Iris pigment epithelial cell (primary cell): ENCODE data around the gene ZNF121.
A peak's percentile ranks its signal among the peaks of the same experiment; 100 is the strongest.
"Not testable (repeated sequence)": the region's sequence is repeated elsewhere in the genome, so short reads cannot be mapped to it uniquely, and the experiment has no call there.

Source experiments
- DNase-seq: peaks from one replicate; pipeline ENCODE4 v3.0.0-alpha.2; 2011; ENCODE audit warnings: low read depth

ZNF121 gene

DNA sequence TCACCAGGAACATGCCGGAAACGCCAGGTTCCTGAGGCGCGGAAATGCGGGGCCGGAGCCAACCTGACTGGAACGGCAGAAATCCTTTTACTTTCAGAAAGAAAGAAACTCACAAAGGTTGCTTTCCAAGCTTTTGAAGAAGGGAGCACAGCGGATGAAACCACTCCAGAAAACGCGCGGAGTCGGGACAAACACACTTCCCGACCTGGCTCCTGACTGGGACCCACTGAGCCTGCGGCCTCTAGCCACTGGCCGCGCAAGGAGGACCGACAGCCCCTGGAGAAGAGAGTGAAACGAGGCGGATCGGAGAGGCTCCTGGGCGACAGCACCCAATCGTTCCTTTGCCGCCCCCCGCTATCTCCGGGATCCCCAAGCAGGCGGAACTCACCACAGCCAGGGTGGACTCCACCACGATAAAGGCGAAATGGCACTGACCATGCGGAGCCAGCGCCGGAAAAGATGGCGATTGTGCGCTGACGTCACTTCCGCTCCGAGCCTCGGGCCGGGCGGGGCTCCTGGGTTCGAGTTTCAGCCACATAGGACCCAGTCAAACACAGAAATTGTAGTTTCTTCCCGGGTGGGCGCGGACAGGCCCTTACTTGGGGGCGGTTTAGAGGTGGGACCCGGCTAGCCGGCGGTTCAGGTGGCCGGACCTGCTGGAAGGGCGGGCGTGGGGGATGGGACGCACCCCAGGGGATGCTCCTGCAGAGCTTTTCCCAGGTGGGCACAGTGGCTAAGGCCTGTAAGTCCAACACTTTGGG is at the start of gene ZNF121:
Gene ZNF121, minus strand, starts transcription at position 432 of the 761 bp plus-strand sequence. CDS start 16,407 bp downstream, outside the sequence.
- peak; percentile 73 for DNase-seq

DNA sequence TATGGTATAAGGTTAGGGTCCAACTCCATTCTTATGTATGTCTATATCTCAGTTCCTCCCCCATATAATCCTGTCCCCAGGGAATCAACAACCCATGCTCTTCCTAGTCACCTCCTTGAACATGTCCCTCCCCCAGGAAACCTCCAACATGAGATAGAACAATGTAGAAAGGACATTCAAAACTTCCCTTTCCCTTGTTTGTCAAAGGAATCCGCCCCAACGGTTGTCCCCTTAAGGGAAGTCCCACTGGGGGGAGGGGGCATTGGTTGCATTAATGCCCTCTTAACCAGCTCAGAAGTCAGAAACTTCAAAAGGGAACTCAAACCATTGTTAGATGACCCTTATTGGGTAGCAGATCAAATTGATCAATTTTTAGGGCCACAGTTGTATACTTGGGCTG is 43.6 kb upstream of the ZNF121 start:
- DNase-seq = no peak

DNA sequence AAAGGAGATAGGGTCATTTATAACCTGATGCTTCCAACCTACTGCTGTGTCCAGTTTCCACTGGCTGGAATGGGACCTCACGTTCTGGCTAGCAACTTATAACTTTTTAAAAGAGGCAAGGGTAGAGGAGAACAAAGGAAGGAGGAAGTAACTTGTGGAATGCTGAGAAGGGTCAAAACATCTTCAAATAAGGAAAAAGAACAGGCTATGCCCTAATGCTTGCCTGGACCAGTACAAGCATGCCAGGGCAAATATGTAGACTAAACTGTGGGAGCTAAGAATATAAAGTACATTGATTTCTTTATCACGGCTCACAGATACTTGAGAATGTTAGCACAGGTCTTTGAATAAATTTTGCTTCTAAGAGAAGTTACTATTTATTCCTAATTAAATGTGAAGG is 38.2 kb upstream of the ZNF121 start:
- no peak for DNase-seq

DNA sequence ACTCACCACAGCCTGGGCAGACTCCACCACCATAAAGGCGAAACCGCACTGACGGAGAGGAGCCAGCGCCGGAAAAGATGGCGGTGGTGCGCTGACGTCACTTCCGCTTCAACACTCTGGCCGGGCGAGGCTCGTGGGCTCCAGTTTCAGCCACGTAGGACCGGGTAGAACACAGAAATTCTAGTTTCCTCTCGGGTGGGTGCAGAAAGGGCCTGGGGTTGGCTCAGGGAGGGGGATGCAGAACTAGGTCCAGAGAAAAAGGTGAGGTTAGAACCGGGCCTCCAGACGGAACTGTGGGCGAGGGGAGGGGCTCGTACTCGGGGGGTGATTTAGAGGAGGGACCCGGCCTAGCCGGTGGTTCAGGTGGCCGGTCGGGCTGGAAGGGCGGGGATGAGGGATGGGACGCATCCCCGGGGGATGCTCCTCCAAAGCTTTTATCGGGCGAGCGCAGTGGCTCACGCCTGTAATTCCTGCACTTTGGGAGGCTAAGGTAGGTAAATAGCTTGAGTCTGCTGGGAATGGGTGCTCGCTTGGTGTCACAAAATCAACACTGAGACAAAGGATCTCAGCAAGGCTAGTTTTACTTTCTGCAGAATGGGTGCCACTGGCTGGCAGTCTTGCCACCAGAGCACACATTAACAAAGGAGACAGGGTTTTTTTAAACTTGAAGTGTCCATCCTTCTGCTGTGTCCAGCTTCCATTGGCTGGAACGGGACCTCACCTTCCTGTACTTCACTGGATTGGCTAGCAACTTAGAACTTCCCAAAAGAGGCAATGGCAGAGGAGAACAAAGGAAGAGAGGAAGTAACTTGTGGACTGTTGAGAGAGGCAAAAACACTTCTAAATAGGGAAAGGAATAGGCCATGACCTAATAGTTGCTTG is 37.1 kb upstream of the ZNF121 start, which contains the start of gene ZNF561:
Gene ZNF561, minus strand, starts transcription at position 77 of the 882 bp plus-strand sequence. CDS start 1,776 bp downstream, outside the sequence.
- DNase-seq = peak; percentile 87

DNA sequence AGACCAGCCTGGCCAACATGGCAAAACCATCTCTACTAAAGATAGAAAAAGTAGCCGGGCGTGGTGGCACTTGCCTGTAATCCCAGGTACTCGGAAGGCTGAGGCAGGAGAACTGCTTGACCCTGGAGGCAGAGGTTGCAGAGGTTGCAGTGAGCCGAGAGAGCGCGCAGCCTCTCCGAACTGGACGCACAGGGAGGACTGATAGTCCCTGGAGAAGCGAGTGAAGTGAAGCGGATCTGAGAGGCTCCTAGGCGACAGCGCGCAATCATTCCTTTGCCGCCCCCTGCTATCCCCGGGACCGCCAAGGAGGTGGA is 36.5 kb upstream of the ZNF121 start:
- DNase-seq = no peak

DNA sequence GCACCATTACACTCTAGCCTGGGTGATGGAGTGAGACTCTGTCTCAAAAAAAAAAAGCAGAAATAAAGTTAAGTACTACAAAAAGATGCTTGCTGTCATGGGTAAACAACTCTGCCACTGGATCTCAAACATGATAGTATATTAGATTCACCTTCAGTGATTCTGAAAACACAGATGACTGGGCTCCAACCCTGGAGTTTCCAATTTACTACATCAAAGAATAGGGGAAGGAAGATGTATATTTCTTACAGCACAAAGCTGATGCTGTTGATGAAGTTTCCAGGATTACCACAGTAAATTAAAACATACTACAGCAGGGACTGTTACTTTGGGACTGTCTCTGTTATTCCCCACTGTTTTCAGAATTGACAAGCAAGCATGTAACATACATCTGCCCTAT is 31.5 kb upstream of the ZNF121 start:
- DNase-seq = no peak

DNA sequence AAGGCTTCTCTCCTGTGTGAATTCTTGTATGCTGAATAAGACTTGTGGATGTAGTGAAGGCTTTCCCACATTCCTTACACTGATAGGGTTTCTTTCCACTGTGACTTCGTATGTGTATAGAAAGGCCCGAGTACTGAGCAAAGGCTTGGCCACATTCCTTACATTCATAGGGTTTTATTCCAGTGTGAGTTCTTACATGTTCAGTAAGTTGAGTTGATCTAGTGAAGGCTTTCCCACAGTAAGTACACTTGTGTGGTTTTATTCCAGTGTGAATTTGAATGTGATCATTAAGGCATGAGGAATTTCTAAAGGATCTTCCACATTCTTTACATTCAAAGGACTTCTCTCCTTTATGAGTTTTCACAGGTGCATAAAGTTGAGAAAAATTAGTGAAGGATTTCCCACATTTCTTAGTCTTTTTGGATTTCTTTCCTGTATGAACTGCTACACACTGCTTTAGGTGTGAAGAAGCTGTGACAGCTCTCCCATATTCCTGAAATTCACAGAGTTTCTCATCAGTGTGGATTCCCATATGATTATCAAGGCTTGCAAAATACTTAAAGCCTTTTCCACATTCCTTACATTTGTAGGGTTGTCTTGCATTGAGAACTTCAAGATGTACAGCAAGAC is 26.3 kb upstream of the ZNF121 start:
- DNase-seq = no peak

DNA sequence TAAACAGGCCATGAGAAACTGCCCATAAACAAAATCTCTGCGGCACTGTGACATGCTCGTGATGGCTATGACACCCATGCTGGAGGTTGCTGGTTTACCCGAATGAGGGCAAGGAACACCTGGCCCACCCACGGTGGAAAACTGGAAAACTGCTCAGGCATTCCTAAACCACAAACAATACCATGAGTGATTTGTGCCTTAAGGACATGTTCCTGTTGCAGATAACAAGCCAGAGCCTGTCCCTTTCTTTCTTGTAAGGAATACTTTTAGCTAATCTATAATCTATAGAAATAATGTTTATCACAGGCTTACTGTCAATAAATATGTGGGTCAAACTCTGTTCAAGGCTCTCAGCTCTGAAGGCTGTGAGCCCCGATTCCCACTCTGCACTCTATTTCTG is 24.6 kb upstream of the ZNF121 start:
- no peak for DNase-seq

DNA sequence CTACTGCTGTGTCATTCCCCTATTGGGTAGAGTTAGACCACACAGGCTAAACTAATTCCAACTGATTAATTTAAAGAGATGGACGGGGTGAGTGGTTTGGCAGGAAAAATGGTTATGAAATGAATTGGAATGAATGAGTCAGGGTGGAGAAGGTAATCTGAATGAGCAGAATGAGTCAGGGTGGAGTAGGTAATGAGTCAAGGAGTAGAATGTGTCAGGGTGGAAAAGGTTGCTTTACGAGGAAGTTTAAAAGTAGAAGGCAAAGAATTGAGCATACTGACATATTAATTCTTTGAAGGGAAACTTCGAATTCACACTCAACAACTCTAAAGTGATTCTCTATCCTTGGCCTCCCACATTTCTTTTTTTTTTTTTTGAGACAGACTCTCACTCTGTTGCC is 12.7 kb upstream of the ZNF121 start:
- peak; percentile 92 for DNase-seq

DNA sequence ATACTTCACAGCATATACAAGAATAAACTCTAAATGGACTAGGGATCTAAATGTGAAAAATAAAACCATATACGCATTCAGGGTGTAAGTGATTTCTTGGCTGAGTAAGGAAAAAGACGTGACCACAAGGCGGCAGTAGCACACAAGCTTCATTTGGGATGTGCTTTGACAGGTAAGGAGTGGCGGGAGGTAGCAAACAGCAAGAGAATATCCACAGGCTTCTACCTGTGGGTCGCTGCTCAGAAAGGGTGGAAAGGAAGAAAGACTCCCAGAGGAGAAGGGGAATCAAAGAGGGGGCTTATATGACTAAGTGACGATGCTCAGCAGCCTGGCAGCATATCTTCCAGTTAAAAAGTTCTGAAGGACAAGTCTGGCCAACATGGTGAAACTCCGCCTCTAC is 2.5 kb upstream of the ZNF121 start:
- peak; percentile 71 for DNase-seq

DNA sequence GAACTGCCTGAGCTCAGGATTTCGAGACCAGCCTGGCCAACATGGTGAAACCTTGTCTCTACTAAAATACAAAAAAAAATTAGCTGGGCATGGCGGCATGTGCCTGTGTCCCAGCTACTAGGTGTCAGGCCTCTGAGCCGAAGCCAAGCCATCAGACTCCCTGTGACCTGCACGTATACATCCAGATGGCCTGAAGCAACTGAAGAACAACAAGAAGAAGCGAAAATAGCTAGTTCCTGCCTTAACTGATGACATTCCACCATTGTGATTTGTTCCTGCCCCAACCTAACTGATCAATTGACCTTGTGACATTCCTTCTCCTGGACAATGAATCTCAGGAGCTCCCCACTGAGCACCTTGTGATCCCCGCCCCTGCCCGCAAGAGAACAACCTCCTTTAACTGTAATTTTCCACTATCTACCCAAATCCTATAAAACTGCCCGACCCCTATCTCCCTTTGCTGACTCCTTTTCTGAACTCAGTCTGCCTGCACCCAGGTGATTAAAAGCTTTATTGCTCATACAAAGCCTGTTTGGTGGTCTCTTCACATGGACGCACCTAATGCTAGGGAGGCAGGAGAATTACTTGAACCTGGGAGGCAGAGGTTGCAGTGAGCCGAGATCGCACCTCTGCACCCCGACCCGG is 2.1 kb downstream of the ZNF121 start:
- not testable (repeated sequence) for DNase-seq

DNA sequence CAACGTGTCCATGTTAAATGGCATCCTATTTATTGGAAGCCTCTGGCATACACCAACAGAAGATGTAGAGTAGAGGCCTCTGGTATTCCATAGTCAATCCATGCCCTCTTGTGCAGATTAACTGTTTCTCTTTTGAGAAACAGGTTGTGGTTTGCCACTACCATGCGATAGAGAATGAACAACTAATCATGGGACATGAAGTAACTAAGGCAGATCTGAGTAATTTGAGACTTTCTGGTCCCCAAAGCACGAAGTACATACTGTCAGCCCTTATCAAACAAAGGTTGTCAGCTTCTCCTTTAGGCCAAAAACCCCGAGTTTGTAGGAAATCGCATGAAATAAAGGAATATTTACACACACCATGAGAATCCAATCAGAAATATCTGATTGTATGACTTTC is 3.6 kb downstream of the ZNF121 start:
- DNase-seq = no peak

DNA sequence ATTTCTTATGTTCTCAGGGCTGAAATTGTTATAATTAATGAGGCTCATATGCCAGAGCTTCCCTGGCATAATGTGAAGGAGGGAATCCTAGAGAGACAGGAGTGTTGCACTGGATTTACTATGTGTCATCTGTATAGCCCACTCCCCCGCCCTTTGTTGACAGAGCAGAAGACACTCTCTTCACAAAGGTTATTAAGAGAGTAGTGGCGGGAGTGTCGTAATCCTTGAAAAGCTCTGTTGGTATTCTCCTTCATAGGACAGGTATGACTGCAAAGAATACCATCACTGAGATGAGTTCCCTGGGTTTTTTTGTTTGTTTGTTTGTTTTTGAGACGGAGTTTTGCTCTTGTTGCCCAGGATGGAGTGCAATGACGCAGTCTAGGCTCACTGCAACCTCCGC is 14.0 kb downstream of the ZNF121 start:
- DNase-seq = no peak

DNA sequence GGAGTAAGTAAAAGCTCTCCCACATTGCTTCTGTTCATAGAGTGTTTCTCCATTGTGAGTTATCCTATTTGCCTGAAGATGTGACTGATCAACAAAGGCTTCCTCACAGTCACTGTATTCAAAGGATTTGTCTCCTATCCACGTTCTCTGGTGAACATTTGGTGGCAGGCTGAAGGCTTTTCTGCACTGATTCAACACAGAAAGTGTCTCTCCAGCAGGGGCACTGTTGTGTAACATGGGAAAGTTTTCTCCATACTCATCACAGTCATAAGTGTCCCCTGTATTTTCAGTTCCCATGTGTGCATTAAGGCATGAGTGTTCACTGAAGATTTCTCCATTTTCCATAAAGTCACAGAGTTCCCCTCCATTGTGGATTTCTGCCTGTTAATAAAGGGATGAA is 17.6 kb downstream of the ZNF121 start:
- DNase-seq = no peak

DNA sequence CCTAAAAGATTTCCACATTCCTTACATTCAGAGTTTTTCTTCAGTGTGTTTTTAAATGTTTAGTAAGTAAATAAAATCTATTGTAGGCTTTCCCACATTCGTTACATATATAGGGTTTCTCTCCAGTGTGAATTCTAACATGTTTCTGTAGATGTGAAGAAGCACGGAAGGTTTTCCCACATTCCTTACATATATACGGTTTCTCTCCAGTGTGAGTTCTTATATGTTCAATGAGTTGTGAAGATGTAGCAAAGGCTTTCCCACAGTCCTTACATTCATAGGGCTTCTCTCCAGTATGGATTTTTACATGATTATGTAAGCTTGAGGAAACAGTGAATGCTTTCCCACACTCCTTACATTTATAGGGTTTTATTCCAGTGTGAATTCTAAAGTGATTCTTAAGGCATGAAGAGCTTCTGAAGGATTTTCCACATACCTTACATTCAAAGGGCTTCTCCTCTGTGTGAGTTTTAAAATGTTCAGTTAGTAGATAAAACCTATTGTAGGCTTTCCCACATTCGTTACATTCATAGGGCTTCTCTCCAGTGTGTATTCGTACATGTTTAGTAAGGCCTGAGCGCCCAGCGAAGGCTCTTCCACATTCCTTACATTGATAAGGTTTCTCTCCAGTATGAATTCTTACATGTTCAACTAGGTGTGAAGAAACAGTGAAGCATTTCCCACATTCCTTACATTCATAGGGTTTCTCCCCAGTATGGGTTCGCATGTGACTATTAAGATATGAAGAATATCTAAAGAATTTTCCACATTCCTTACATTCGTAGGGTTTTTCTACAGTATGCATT is 18.2 kb downstream of the ZNF121 start:
- DNase-seq = peak; percentile 20

DNA sequence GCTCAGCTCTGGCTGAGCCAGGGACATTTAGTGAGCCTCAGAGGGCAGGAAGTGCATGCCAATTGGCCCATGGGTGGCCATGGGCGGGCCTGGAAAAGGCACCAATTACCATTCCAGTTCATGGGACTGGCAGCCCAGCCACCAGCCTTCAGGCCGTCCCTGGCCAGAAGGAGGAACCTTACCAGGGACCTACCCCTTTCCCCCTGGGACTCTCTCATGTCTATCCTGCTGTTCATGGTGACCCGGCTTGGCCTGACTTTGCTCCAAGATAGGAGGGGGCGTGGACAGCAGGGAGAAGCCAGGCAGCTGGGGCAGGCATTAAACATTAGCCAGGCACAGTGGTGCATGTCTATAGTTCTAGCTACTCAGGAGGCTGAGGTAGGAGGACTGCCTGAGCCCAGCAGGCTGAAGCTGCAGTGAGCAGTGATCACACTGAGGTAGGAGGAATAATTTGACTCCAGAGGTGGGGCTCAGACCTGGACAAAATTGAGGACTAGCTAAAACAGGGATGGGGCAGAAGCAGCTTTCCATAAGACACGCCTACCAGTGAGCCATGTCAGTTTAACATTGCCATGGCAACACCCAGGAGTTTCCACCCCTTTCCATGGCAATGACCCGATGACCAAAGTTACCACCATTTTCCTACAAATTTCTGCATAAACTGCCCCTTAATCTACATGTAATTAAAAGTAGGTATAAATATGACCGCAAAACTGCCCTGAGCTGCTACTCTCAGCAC is 31.6 kb downstream of the ZNF121 start:
- no peak for DNase-seq

DNA sequence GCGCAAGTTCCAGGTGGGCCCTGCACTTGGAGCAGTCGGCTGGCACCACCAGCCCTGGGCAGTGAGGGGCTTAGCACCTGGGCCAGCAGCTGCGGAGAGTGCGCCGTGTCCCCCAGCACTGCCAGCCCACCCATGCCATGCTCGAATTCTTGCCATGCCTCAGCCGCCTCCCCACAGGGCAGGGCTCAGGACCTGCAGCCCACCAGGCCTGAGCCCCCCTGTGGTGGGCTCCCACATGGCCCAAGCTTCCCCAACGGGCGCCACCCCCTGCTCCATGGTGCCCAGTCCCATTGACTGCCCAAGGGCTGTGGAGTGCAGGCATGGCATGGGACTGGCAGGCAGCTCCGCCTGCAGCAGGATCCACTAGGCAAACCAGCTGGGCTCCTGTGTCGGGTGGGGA is 36.4 kb downstream of the ZNF121 start:
- no peak for DNase-seq

DNA sequence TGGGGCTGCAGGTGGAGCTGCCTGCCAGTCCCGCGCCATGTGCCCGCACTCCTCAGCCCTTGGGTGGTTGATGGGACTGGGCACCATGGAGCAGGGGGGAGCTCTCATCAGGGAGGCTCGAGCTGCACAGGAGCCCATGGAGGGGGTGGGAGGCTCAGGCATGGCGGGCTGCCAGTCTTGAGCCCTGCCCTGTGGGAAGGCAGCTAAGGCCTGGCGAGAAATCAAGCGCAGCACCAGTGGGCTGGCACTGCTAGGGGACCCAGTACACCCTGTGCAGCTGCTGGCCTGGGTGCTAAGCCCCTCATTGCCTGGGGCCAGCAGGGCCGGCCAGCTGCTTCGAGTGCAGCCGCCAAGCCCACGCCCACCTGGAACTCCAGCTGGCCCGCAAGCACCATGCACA is 43.0 kb downstream of the ZNF121 start:
- not testable (repeated sequence) for DNase-seq

DNA sequence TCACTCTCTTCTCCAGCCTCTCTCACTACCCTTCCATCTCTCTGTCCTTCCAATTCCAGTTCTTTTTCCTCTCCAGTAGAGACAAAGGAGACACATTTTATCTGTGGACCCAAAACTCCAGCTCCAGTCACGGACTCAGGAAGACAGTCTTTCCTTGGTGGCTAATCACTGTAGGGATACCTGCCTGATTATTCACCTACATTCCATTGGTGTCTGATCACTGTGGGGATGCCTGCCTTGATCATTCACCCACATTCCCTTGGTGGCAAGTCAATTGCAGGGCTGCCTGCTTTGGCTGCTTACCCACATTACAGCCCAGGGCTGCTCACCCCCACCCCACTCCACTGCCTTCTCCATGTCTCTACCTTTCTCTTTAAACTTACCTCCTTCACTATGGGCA is 44.4 kb downstream of the ZNF121 start:
- peak; percentile 7 for DNase-seq

DNA sequence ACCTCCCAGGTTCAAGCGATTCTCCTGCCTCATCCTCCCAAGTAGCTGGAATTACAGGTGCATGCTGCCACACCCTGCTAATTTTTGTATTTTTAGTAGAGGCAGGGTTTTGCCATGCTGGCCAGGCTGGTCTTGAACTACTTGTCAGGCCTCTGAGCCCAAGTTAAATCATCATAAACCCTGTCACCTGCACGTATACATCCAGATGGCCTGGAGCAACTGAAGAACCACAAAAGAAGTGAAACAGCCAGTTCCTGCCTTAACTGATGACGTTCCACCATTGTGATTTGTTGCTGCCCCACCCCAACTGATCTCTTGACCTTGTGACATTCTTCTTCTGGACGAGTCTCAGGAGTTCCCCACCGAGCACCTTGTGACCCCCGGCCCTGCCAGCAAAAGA is 45.1 kb downstream of the ZNF121 start:
- not testable (repeated sequence) for DNase-seq
